SK-N-SH (cell line): Measurements from ENCODE around the gene GPR68. TPM values are rescaled to one million over a fixed set of nuclear protein-coding genes. Genes with fewer than 3 reads are reported as not detected.

Experiments used
- CTCF ChIA-PET: fragments of 300-600, 350-600 bp; formaldehyde crosslinking; extraction: SDS; loops from one replicate; lab custom pipeline; 2021; lab: Yijun Ruan, JAX
- POLR2A ChIA-PET: fragments of 350-600 bp; sonication (Branson Sonifier 250); formaldehyde crosslinking; extraction: SDS; loops from one replicate; lab custom pipeline; 2020; ENCODE audit warnings: antibody characterized with exemption, inconsistent platforms; lab: Yijun Ruan, JAX
- DNase-seq: peaks from one replicate; pipeline ENCODE4 v3.0.0; 2012
- H2AFZ ChIP-seq: fragments of 200-600 bp; sonication (generic); 2 replicates; pipeline ENCODE4 v1.8.1; 2016; ENCODE audit warnings: antibody characterized with exemption, mild to moderate bottlenecking, low read depth
- H3F3A ChIP-seq: fragments of 200-600 bp; sonication (generic); replicated peaks from 2 replicates; pipeline ENCODE3; 2016; ENCODE audit warnings: antibody characterized with exemption, mild to moderate bottlenecking; ENCODE audit not compliant: insufficient read depth
- H3K27ac ChIP-seq, 2 experiments: fragments of 200-500 bp in 1 of 2; fragments of 200-600 bp in 1 of 2; sonication (Bioruptor generic) in 1 of 2; sonication (generic), shearing (Covaris generic) in 1 of 2; 2 replicates each; pipeline versions ENCODE4 v1.5.1 to v1.6.1; 2014 to 2016; ENCODE audit warnings: low read depth in 2 of 2, inconsistent platforms in 1 of 2, low read length in 1 of 2, mild to moderate bottlenecking in 1 of 2, mixed read lengths in 1 of 2
- H3K27me3 ChIP-seq: fragments of 200-600 bp; sonication (generic), shearing (Covaris generic); 2 replicates; pipeline ENCODE4 v1.6.1; 2016; ENCODE audit warnings: mixed run types; ENCODE audit not compliant: insufficient read depth
- H3K36me3 ChIP-seq, 2 experiments: fragments of 200-500 bp in 1 of 2; fragments of 200-600 bp in 1 of 2; sonication (Bioruptor generic) in 1 of 2; sonication (generic) in 1 of 2; replicated peaks in 1 of 2; 2 replicates each; pipeline versions ENCODE3 to v1.5.1; 2014 to 2016; ENCODE audit warnings: low read length in 1 of 2, mild to moderate bottlenecking in 1 of 2; ENCODE audit not compliant: insufficient read depth in 2 of 2, control insufficient read depth in 1 of 2
- H3K4me1 ChIP-seq, 2 experiments: fragments of 200-500 bp in 1 of 2; fragments of 200-600 bp in 1 of 2; sonication (Bioruptor generic) in 1 of 2; sonication (generic), shearing (Covaris generic) in 1 of 2; 2 replicates each; pipeline versions ENCODE4 v1.5.1 to v1.6.1; 2014 to 2016; ENCODE audit warnings: low read depth in 1 of 2, low read length in 1 of 2, mixed run types in 1 of 2; ENCODE audit not compliant: insufficient read depth in 2 of 2, control insufficient read depth in 1 of 2
- H3K4me2 ChIP-seq: fragments of 200-600 bp; sonication (generic), shearing (Covaris generic); 2 replicates; pipeline ENCODE4 v1.6.1; 2017; ENCODE audit warnings: mixed run types
- H3K4me3 ChIP-seq, 2 experiments: fragments of 200-500 bp in 1 of 2; fragments of 200-600 bp in 1 of 2; sonication (Bioruptor generic) in 1 of 2; sonication (generic), shearing (Covaris generic) in 1 of 2; 2 replicates each; pipeline versions ENCODE4 v1.5.1 to v1.8.1; 2014 to 2016; ENCODE audit warnings: low read depth in 2 of 2, inconsistent platforms in 1 of 2, low read length in 1 of 2, mild to moderate bottlenecking in 1 of 2, mixed read lengths in 1 of 2, moderate library complexity in 1 of 2
- H3K79me2 ChIP-seq: fragments of 200-600 bp; sonication (generic); 2 replicates; pipeline ENCODE4 v1.8.1; 2017; ENCODE audit warnings: mild to moderate bottlenecking; ENCODE audit not compliant: insufficient read depth
- H3K9ac ChIP-seq: fragments of 200-600 bp; sonication (generic); 2 replicates; pipeline ENCODE4 v1.6.1; 2017; ENCODE audit warnings: mixed run types
- H3K9me2 ChIP-seq: fragments of 200-600 bp; sonication (generic); 2 replicates; pipeline ENCODE4 v1.6.1; 2017; ENCODE audit warnings: mixed run types
- H3K9me3 ChIP-seq: fragments of 200-600 bp; sonication (generic); 2 replicates; pipeline ENCODE4 v1.6.1; 2017; ENCODE audit warnings: mixed run types, mild to moderate bottlenecking, moderate library complexity
- H4K20me1 ChIP-seq: fragments of 200-600 bp; sonication (generic); 2 replicates; pipeline ENCODE4 v1.6.1; 2017; ENCODE audit warnings: mild to moderate bottlenecking, mixed run types; ENCODE audit not compliant: insufficient read depth
- GABPA ChIP-seq: IDR thresholded peaks from 2 replicates; pipeline ENCODE4 v1.4.0; 2012; ENCODE audit warnings: low read depth, mild to moderate bottlenecking
- MEF2A ChIP-seq: IDR thresholded peaks from 2 replicates; pipeline ENCODE4 v1.4.0; 2012; ENCODE audit warnings: low read depth, borderline replicate concordance
- MXI1 ChIP-seq: IDR thresholded peaks from 2 replicates; pipeline ENCODE4 v1.6.1; 2012; ENCODE audit warnings: mild to moderate bottlenecking, low read depth, low read length, improper control_type of control experiment
- NRF1 ChIP-seq: IDR thresholded peaks from 2 replicates; pipeline ENCODE4 v1.6.1; 2012; ENCODE audit warnings: low read depth, mild to moderate bottlenecking, low read length
- RCOR1 ChIP-seq: fragments of 150-350 bp; IDR thresholded peaks from 2 replicates; pipeline ENCODE4 v1.6.1; 2017; ENCODE audit warnings: antibody characterized with exemption, low read length
- REST ChIP-seq: IDR thresholded peaks from 2 replicates; pipeline ENCODE4 v1.6.1; 2012; ENCODE audit warnings: mild to moderate bottlenecking, low read depth, low read length, moderate library complexity
- SMC3 ChIP-seq: IDR thresholded peaks from 2 replicates; pipeline ENCODE4 v1.6.1; 2012; ENCODE audit warnings: low read depth, low read length, improper control_type of control experiment
- TAF1 ChIP-seq: IDR thresholded peaks from 2 replicates; pipeline ENCODE4 v1.6.1; 2012; ENCODE audit warnings: low read depth, mild to moderate bottlenecking, low read length, moderate library complexity, borderline replicate concordance
- TCF12 ChIP-seq: IDR thresholded peaks from 2 replicates; pipeline ENCODE4 v1.4.0; 2012
- USF1 ChIP-seq: IDR thresholded peaks from 2 replicates; pipeline ENCODE4 v1.4.0; 2012; ENCODE audit warnings: low read depth, borderline replicate concordance
- WGBS: methylation state at CpG from one replicate; pipeline ENCODE4 v1.1.6; 2017; ENCODE audit warnings: low lambda C conversion rate; 5-methylcytosine and 5-hydroxymethylcytosine counted together
- polyA plus RNA-seq, 3 experiments: library from polyadenylated mRNA; depleted of rRNA; stranded (reverse); fragments of >200 nt; gene quantifications; 2 replicates each; pipeline ENCODE4 v1.2.3, GENCODE V29; 2012
- TF ChIP-seq, protein P1 (sequence below): fragments of 150-350 bp; IDR thresholded peaks from 2 replicates; pipeline ENCODE4 v1.6.1; 2016; ENCODE audit warnings: mild to moderate bottlenecking, low read depth, low read length
- TF ChIP-seq, protein P2 (sequence below): fragments of 200-600 bp; sonication (generic); IDR thresholded peaks from 2 replicates; pipeline ENCODE4 v1.6.1; 2017; ENCODE audit warnings: antibody characterized with exemption, mild to moderate bottlenecking, moderate library complexity

The GPR68 gene
- polyA plus RNA-seq, 1 of the 3 experiments (the other 2 are of a cell fraction) = 0.18 TPM

- CTCF ChIA-PET = interaction anchor here (0.7 to 6.4 kb wide), 6 partner anchors 10 to 350 kb away, joined by 3 to 61 read pairs (median 6); no protein-coding TSS in a partner anchor
- POLR2A ChIA-PET = interaction anchor here (1.1 to 1.4 kb wide), 2 partner anchors 31 to 32 kb away, joined by 5 read pairs; no protein-coding TSS in a partner anchor
- H2AFZ ChIP-seq = peak overlapping the region; percentile 81
These were observed 8.6 kb upstream of the GPR68 start for GRCh38 chr14:91252871-91253794.

DNA sequence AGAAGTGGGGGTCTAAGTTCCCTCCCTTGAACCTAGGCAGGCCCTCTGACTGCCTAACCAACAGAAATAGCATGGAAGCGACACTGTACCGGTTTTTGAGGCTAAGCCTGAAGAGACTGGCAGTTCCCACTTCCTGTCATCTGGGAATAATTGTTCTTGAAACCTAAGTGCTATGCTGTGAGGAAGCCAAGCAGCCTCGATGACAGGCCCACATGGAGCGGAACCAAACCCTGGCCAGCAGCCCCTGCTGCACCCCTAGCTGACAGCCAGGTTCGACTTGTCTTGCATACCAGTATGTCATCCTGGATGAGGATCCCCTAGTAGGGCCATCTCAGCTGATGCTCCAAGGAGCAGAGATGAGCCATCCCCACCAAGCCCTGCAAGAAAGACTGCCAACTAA lies 6.4 kb upstream of the GPR68 start:
- WGBS = 49% methylated on average over 3 of the region's 5 CpGs
- no peak for DNase-seq
- Histone ChIP-seq H3K4me3 (no peak overlapping the region), H3K79me2 (no peaks in the 10 kb centered on the region), H3K9me2 (no peaks in the 10 kb centered on the region), H3K27ac (peak overlapping the region; percentile 22 to 99; a peak in 3 of 4 replicates), H3K27me3 (no peaks in the 10 kb centered on the region), H2AFZ (no peak overlapping the region; the same call in 1 of the 2 replicates), H3K4me2 (no peak overlapping the region), H3K9me3 (no peaks in the 10 kb centered on the region), H3K36me3 (no peaks in the 10 kb centered on the region), H4K20me1 (no peaks in the 10 kb centered on the region), H3K4me1 (peaks cover 0 to 72% of the 10 kb centered on the region in 2 experiments; a peak in 2 of 4 replicates), H3F3A (no peaks in the 10 kb centered on the region), H3K9ac (no peak overlapping the region)
- TF ChIP-seq NRF1 (no peak), SMC3 (no peak), REST (no peak), MXI1 (peak; percentile 75; the same call in 1 of the 2 replicates), TAF1 (no peak), GABPA (no peak), TCF12 (peak; percentile 50; the same call in 1 of the 2 replicates), RCOR1 (no peak; the same call in 1 of the 2 replicates)
- ChIA-PET CTCF (interaction anchor here (1.2 to 6.4 kb wide), 6 partner anchors 34 to 79 kb away, joined by 3 to 61 read pairs (median 11); no protein-coding TSS in a partner anchor), POLR2A (interaction anchor here (0.9 to 2.7 kb wide), 3 partner anchors 34 to 80 kb away, joined by 4 to 13 read pairs (median 11); no protein-coding TSS in a partner anchor)

More at GRCh38 chr14:91252871-91253794, 8.6 kb upstream of the GPR68 start:
- H3K4me2 ChIP-seq = peak overlapping the region; percentile 82
- DNase-seq = peak; percentile 79
- WGBS = 16% methylated on average over 12 of the region's 95 CpGs
- H3K79me2 ChIP-seq = no peaks in the 10 kb centered on the region
- H3K4me1 ChIP-seq = peaks cover 0 to 87% of the 10 kb centered on the region in 2 experiments; a peak in 2 of 4 replicates
- H3K9me2 ChIP-seq = no peaks in the 10 kb centered on the region
- H4K20me1 ChIP-seq = no peaks in the 10 kb centered on the region
- peak overlapping the region; percentile 55 to 61 for H3K4me3 ChIP-seq
- peak; percentile 43; the same call in 1 of the 2 replicates for TF ChIP-seq NRF1
- TF ChIP-seq, protein P1, sequence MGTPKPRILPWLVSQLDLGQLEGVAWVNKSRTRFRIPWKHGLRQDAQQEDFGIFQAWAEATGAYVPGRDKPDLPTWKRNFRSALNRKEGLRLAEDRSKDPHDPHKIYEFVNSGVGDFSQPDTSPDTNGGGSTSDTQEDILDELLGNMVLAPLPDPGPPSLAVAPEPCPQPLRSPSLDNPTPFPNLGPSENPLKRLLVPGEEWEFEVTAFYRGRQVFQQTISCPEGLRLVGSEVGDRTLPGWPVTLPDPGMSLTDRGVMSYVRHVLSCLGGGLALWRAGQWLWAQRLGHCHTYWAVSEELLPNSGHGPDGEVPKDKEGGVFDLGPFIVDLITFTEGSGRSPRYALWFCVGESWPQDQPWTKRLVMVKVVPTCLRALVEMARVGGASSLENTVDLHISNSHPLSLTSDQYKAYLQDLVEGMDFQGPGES = no peak
- no peak for TF ChIP-seq USF1
- TF ChIP-seq MEF2A = no peak
- TF ChIP-seq, protein P2, sequence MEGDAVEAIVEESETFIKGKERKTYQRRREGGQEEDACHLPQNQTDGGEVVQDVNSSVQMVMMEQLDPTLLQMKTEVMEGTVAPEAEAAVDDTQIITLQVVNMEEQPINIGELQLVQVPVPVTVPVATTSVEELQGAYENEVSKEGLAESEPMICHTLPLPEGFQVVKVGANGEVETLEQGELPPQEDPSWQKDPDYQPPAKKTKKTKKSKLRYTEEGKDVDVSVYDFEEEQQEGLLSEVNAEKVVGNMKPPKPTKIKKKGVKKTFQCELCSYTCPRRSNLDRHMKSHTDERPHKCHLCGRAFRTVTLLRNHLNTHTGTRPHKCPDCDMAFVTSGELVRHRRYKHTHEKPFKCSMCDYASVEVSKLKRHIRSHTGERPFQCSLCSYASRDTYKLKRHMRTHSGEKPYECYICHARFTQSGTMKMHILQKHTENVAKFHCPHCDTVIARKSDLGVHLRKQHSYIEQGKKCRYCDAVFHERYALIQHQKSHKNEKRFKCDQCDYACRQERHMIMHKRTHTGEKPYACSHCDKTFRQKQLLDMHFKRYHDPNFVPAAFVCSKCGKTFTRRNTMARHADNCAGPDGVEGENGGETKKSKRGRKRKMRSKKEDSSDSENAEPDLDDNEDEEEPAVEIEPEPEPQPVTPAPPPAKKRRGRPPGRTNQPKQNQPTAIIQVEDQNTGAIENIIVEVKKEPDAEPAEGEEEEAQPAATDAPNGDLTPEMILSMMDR = 0 out of 2 replicates have a peak, but pooled peaks have one; percentile 25
- TF ChIP-seq RCOR1 = no peak
- no peak overlapping the region for H3K9ac ChIP-seq
- H3K36me3 ChIP-seq = no peaks in the 10 kb centered on the region
- peak overlapping the region in 1 of 2 experiments; percentile 97; a peak in 2 of 4 replicates for H3K27ac ChIP-seq
- no peaks in the 10 kb centered on the region for H3F3A ChIP-seq
- H3K9me3 ChIP-seq = no peaks in the 10 kb centered on the region
- H3K27me3 ChIP-seq = no peaks in the 10 kb centered on the region
